Upper lobe of right lung (tissue), 1 donor: ENCODE results near the gene TRPV4. TPM values are rescaled to one million over a fixed set of nuclear protein-coding genes. Genes with fewer than 3 reads are reported as not detected.

Experiments
- ATAC-seq: fragments of 200-7000 bp; cut with Tn5 transposase; one replicate; pipeline ENCODE4 v1.9.1; 2020; ENCODE audit warnings: mild to moderate bottlenecking, moderate library complexity
- DNase-seq: peaks from one replicate; pipeline ENCODE4 v3.0.0-alpha.2; 2020
- H3K27ac ChIP-seq: fragments of 200-600 bp; one replicate; pipeline ENCODE4 v1.8.0; 2022
- H3K27me3 ChIP-seq: fragments of 200-600 bp; one replicate; pipeline ENCODE4 v1.8.0; 2022; ENCODE audit warnings: mild to moderate bottlenecking
- H3K36me3 ChIP-seq: fragments of 200-600 bp; one replicate; pipeline ENCODE4 v1.8.0; 2022
- H3K4me1 ChIP-seq: fragments of 200-600 bp; one replicate; pipeline ENCODE4 v1.8.0; 2022
- H3K4me3 ChIP-seq: fragments of 200-600 bp; one replicate; pipeline ENCODE4 v1.8.0; 2022; ENCODE audit warnings: mild to moderate bottlenecking
- H3K9me3 ChIP-seq: fragments of 200-600 bp; one replicate; pipeline ENCODE4 v1.8.0; 2022
- CTCF ChIP-seq: fragments of 200-600 bp; IDR thresholded peaks from one replicate; pipeline ENCODE4 v1.8.0; 2022; ENCODE audit warnings: antibody characterized with exemption
- intact Hi-C: fragments of 100-400 bp; cut with DNase I; formaldehyde crosslinking; loops from one replicate; pipeline ENCODE4 v1.11.0; 2022
- total RNA-seq: library from RNA; stranded (reverse); fragmentation: NEBNext Ultra II Directional; extraction: Animal tissue kit (Norgen Biotek cat#: 25700); gene quantifications from one replicate; pipeline ENCODE4 v1.2.1, GENCODE V29; 2021
- donor health status: DM: no; HTN: yes; CAD: no; lungs with severe emphysema.

TRPV4 gene
- total RNA-seq, 1 donor from 2014 or later, result 4.5 TPM

- no peaks in the 10 kb centered on the region for H3K9me3 ChIP-seq
- intact Hi-C loops, result no loop called here
- no peak overlapping the region for H3K4me3 ChIP-seq
- no peak for TF ChIP-seq CTCF
- no peaks in the 10 kb centered on the region for H3K36me3 ChIP-seq
- no peaks in the 10 kb centered on the region for H3K27me3 ChIP-seq
- H3K27ac ChIP-seq, result no peak overlapping the region
- ATAC-seq (no peak), DNase-seq (no peak)
- no peaks in the 10 kb centered on the region for H3K4me1 ChIP-seq
These were observed 25.1 kb downstream of the TRPV4 start for GRCh38 chr12:109807954-109808643.

- TF ChIP-seq CTCF, result peak; percentile 98
- Histone ChIP-seq H3K4me3 (no peak overlapping the region), H3K4me1 (no peaks in the 10 kb centered on the region), H3K27me3 (no peaks in the 10 kb centered on the region), H3K27ac (no peak overlapping the region), H3K9me3 (no peaks in the 10 kb centered on the region), H3K36me3 (no peaks in the 10 kb centered on the region)
- intact Hi-C loops, result no loop called here
- peak; percentile 82 for DNase-seq
- peak; percentile 92 for ATAC-seq
These were observed 28.1 kb downstream of the TRPV4 start for GRCh38 chr12:109804820-109805761.

GRCh38 chr12:109803678-109804077 is 29.5 kb downstream of the TRPV4 start:
- Histone ChIP-seq H3K27me3 (no peaks in the 10 kb centered on the region), H3K4me3 (no peak overlapping the region), H3K27ac (no peak overlapping the region), H3K9me3 (no peaks in the 10 kb centered on the region), H3K4me1 (no peaks in the 10 kb centered on the region), H3K36me3 (no peaks in the 10 kb centered on the region)
- ATAC-seq (no peak), DNase-seq (no peak)
- TF ChIP-seq CTCF, result no peak
- intact Hi-C loops, result no loop called here

- DNase-seq, result no peak
- Histone ChIP-seq H3K4me3 (no peak overlapping the region), H3K27ac (no peak overlapping the region), H3K9me3 (no peaks in the 10 kb centered on the region), H3K36me3 (no peaks in the 10 kb centered on the region), H3K4me1 (no peaks in the 10 kb centered on the region), H3K27me3 (no peaks in the 10 kb centered on the region)
- TF ChIP-seq CTCF, result no peak
- ATAC-seq, result no peak
- intact Hi-C loops, result no loop called here
These were observed 30.4 kb downstream of the TRPV4 start for GRCh38 chr12:109802828-109803227.

- no peaks in the 10 kb centered on the region for H3K4me1 ChIP-seq
- no peak overlapping the region for H3K27ac ChIP-seq
- no peaks in the 10 kb centered on the region for H3K9me3 ChIP-seq
- H3K4me3 ChIP-seq, result no peak overlapping the region
- no peak for DNase-seq
- no peaks in the 10 kb centered on the region for H3K27me3 ChIP-seq
- ATAC-seq, result no peak
- intact Hi-C loops, result no loop called here
- H3K36me3 ChIP-seq, result no peaks in the 10 kb centered on the region
- no peak for TF ChIP-seq CTCF
These were observed 32.7 kb downstream of the TRPV4 start for GRCh38 chr12:109800536-109800935.
